ENCODE data around the gene SAC3D1.
"Not testable (repeated sequence)": the region's sequence is repeated elsewhere in the genome, so short reads cannot be mapped to it uniquely, and the experiment has no call there.

Gene SAC3D1

GRCh38 chr11:65040847-65041622 is at the start of gene SAC3D1:
Gene SAC3D1 (plus strand): TSS chr11:65041210. CDS start chr11:65041293, 83 bp downstream.
- DNase-seq (ENCODE audit: low read depth, low spot score) = peak; percentile 84

- DNase-seq (ENCODE audit: low read depth, low spot score) = no peak
These were observed 46.7 kb upstream of the SAC3D1 start for GRCh38 chr11:64994318-64994717.

GRCh38 chr11:64996327-64996709 is 44.7 kb upstream of the SAC3D1 start:
- DNase-seq (ENCODE audit: low read depth, low spot score) = no peak

GRCh38 chr11:64996710-64997380 is 44.2 kb upstream of the SAC3D1 start, which contains the start of gene BATF2:
Gene BATF2 (minus strand): TSS chr11:64996971. CDS start chr11:64996914, 57 bp downstream.
- DNase-seq (ENCODE audit: low read depth, low spot score) = no peak

GRCh38 chr11:64998141-64998540 is 42.9 kb upstream of the SAC3D1 start:
- DNase-seq (ENCODE audit: low read depth, low spot score) = no peak

GRCh38 chr11:64998690-64999431 is 42.1 kb upstream of the SAC3D1 start:
- no peak for DNase-seq (ENCODE audit: low read depth, low spot score)

GRCh38 chr11:64999478-64999877 is 41.5 kb upstream of the SAC3D1 start:
- DNase-seq (ENCODE audit: low read depth, low spot score) = no peak

GRCh38 chr11:65002706-65003105 is 38.3 kb upstream of the SAC3D1 start:
- no peak for DNase-seq (ENCODE audit: low read depth, low spot score)

GRCh38 chr11:65003282-65003681 is 37.7 kb upstream of the SAC3D1 start:
- no peak for DNase-seq (ENCODE audit: low read depth, low spot score)

GRCh38 chr11:65003968-65004367 is 37.0 kb upstream of the SAC3D1 start:
- DNase-seq (ENCODE audit: low read depth, low spot score) = not testable (repeated sequence)

GRCh38 chr11:65008016-65008415 is 33.0 kb upstream of the SAC3D1 start:
- no peak for DNase-seq (ENCODE audit: low read depth, low spot score)

- no peak for DNase-seq (ENCODE audit: low read depth, low spot score)
These were observed 32.1 kb upstream of the SAC3D1 start for GRCh38 chr11:65008873-65009272.

- peak; percentile 72 for DNase-seq (ENCODE audit: low read depth, low spot score)
These were observed 27.7 kb upstream of the SAC3D1 start for GRCh38 chr11:65013130-65013887.

GRCh38 chr11:65013888-65014725 is 26.9 kb upstream of the SAC3D1 start, which contains the start of gene ARL2:
Gene ARL2 (plus strand): TSS chr11:65014160. CDS start chr11:65014208, 48 bp downstream.
- DNase-seq (ENCODE audit: low read depth, low spot score) = peak; percentile 76

- DNase-seq (ENCODE audit: low read depth, low spot score) = no peak
These were observed 26.2 kb upstream of the SAC3D1 start for GRCh38 chr11:65014726-65015227.

GRCh38 chr11:65016705-65017104 is 24.3 kb upstream of the SAC3D1 start:
- DNase-seq (ENCODE audit: low read depth, low spot score) = no peak

GRCh38 chr11:65017937-65018336 is 23.1 kb upstream of the SAC3D1 start:
- DNase-seq (ENCODE audit: low read depth, low spot score) = no peak

- DNase-seq (ENCODE audit: low read depth, low spot score) = no peak
These were observed 21.2 kb upstream of the SAC3D1 start for GRCh38 chr11:65019824-65020223.

- no peak for DNase-seq (ENCODE audit: low read depth, low spot score)
These were observed 20.0 kb upstream of the SAC3D1 start for GRCh38 chr11:65021003-65021402.

- no peak for DNase-seq (ENCODE audit: low read depth, low spot score)
These were observed 19.5 kb upstream of the SAC3D1 start for GRCh38 chr11:65021509-65021908.
